HG03060 (cell line): Measurements from ENCODE around the gene ACSL6.

ENCODE experiments used
- ATAC-seq: cut with Tn5 transposase; IDR thresholded peaks from one replicate; pipeline ENCODE4 v1.9.1; 2021; ENCODE audit warnings: low read depth, moderate number of reproducible peaks; ENCODE audit not compliant: unreplicated experiment

Gene ACSL6

GRCh38 chr5:132011622-132012343 is at the start of gene ACSL6:
Gene ACSL6, minus strand, starts transcription at chr5:132011658. Its CDS starts 105 bp downstream, at chr5:132011553.
- no peak for ATAC-seq

DNA sequence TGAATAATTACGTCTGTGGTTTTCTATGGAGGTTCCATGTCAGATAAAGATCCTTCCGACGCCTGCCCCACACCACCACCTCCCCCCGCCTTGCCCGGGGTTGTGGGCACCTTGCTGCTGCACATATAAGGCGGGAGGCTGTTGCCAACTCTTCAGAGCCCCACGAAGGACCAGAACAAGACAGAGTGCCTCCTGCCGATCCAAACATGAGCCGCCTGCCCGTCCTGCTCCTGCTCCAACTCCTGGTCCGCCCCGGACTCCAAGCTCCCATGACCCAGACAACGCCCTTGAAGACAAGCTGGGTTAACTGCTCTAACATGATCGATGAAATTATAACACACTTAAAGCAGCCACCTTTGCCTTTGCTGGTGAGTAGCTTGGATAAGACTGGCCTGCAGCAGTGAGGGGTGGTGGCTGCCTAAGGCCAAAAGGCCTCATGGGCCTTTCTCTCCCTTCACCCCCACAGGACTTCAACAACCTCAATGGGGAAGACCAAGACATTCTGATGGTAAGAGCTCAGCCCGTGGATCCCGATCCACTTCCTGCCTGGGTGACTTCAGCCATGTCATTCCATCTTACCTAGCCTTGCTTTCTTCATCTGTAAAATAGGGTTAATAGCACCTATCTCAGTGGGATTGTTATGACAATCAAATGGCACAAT is 49.2 kb upstream of the ACSL6 start, which contains the start of gene IL3:
TSS of gene IL3 (plus strand) at position 155 of the 661 bp plus-strand sequence. CDS start at position 207, 52 bp downstream.
- ATAC-seq, result no peak

DNA sequence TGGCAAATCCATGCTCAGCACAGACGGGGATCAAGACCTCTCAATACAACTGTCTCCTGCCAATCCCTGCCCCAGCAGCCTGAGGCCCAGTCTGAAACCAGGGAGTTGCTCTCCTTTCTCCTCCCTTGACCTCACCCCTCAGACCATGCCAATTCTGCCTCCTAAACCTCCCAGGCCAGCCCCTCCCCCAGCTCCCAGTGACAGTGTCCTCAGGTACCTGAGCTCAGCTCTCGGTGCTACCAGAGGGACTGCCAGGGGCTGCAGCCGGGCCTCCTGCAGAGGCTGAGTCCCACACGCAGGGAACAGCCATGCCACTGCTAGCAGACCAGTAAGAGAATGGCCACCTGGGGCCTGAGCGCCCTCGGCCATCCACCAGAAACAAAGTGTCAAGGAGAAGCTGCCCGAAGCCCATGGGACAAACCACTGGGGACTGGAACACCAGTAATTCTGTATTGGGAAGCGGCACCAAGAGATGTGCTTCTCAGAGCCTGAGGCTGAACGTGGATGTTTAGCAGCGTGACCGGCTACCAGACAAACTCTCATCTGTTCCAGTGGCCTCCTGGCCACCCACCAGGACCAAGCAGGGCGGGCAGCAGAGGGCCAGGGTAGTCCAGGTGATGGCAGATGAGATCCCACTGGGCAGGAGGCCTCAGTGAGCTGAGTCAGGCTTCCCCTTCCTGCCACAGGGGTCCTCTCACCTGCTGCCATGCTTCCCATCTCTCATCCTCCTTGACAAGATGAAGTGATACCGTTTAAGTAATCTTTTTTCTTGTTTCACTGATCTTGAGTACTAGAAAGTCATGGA is 48.4 kb upstream of the ACSL6 start:
- no peak for ATAC-seq

DNA sequence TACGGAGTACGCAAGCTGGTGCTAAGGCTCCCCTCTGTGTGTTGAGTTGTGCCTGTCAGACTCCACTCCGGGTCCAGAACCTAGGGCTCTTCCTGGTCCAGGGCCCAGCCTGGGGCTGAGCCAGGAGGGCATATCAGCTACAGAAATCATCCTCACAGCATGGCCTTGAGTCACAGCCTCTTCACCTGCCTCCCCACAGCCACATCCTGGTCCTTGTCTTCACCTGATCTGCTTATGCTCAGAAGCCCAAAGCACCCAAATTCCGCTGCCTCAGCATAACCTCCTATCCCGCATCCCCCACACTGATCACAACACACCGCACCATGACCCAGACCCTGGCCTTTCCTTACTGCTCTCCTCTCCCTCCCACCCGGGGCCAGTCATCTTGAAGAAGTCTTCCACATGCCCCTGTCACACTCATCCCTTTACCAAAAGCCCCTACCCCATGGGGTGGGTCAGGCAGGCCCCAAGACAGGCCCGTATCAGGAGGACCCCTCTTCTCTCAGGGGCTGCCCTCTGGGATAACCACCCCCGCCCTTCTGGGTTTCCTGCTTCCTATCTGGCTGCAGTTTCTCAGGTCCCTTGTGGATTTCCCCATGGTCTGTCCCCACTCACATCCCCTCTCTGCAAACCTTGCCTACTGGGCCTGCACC is 47.7 kb upstream of the ACSL6 start:
- no peak for ATAC-seq

GRCh38 chr5:132058646-132059042 is 47.2 kb upstream of the ACSL6 start:
- ATAC-seq, result no peak

DNA sequence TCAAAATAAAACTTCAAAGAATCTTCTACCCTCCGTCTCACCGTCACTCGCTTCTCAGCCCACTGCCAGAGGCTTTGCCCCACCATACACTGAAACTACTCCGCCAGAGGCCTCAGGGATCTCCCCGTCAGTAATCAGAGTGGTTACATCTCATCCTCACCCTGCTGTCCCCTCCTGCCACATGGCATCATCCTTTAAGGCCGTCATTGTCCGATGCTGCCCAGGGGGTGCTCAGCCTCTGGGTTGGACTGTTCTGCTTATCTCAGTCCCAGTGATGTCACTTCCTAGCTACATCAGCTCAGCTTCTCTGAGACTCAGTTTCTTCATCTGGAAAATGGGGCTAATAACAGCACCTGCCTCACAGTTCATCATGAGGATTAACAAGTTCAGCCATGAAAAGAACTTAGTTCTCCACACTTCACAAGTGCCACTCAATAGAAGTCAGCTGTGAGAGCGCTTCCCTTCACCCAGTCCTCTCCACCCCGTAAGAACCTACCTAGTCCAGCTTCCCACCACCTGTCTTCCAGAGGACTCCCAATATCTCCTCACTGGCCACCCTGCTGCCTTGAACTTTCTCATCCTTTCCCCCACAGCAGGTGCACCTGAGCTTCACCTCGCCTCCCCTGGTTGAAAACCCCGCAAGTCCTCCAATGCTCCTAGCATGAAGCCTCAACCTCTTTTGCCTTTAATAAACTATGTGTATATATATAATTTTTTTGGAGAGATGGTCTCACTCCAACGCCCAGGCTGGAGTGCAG is 46.2 kb upstream of the ACSL6 start:
- no peak for ATAC-seq

GRCh38 chr5:132056610-132057497 is 45.4 kb upstream of the ACSL6 start:
- no peak for ATAC-seq

DNA sequence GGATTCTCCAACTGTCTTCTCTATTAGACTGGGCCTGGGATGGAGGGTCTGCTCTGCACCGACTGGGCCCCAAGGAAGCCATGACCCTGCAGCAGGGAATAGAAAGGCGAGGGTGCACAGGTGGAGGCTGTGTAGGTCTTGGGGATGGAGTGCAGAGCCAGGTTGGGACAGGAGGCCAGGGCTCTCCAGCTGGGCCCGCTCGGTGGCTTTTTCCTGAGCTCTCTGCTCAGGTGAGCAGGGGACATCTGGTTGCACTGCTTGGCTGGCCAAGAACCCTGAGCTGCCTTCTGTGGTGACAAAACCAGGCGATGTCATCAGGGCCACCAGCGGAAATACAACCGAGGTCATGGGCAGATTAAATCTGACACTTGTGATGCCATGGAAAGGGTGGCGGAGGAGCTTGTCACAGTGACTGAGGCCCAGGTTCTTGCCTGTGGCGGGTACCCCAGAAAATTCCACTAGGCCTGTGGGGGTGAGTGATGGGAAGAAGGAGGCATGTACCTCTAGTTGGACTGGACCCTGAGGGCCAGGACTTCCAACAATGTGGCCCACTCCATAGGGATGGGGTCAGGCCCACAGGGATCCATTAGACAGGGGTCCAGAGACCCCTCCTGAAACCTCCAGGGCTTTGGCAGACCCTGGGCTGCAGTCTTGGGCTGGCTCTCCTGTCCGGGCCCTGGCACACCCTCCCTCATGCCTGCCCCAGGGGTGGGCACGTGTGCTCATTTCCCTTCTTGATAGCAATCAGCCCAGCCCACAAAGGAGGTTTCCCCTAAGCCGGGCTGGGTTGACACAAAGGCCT is 44.6 kb upstream of the ACSL6 start:
- ATAC-seq, result no peak

DNA sequence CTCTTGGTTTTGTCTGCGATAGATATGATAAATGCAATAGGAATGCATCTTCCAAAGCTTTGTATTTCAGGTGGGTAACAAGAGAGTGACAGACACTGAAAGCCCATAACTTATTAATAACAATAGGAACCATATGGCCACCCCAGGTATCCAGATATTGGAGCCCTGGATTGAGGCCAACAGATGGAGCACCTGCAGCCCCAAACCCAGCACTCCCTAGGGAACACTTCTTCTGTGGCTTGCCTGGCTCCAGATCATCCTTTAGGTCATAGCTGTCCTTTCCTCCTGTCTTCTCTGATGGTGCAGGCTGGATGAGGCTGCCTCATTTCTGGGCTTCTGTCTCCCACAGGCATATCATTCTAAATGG is 44.0 kb upstream of the ACSL6 start:
- ATAC-seq, result no peak

GRCh38 chr5:132054697-132055440 is 43.4 kb upstream of the ACSL6 start:
- ATAC-seq, result no peak

GRCh38 chr5:132054031-132054696 is 42.7 kb upstream of the ACSL6 start:
- no peak for ATAC-seq

DNA sequence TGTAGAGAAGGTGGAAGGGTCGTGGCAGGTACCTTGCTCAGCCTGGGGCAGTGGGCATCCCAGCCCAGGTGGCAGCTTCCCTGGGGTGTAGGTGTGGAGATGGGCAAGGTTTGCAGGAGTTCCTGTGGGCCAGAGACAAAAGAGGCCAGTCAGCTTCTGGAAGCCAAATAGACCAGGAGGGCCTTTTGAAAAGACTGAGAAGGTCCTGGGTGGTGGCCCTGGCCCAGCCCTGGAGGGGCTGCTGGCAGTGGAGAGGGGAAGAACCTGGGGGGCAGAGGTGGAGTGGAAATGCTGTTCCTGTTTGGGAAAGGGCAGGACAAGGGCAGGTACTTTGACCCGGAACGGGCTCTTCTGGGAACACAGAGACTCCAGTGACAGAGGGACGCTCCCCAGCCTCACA is 42.0 kb upstream of the ACSL6 start:
- no peak for ATAC-seq

DNA sequence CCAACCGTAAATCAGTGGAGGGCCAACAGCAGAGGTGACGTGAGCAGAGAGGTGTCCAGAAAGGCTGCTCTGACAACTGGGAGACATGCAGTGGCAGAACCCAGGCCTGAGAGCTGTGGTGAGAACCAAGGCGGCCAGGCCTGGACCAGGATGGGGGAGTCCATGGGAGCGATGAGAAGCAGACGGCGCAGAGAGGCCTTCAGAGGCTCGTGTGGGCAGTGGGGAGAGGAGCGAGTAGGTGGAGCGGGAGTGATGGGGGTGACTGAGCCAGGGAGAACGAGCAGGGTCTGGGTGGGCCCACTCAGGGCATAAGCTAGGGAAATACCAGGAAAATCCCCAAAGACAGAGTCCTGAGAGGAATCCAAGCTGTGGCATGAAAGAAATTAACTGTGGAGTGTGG is 41.1 kb upstream of the ACSL6 start:
- no peak for ATAC-seq

- ATAC-seq, result no peak
Observed at GRCh38 chr5:132050661-132051552, 39.4 kb upstream of the ACSL6 start.

- ATAC-seq, result no peak
Observed at GRCh38 chr5:132050136-132050535, 38.7 kb upstream of the ACSL6 start.

GRCh38 chr5:132049559-132049958 is 38.1 kb upstream of the ACSL6 start:
- ATAC-seq, result no peak
